ENCODE measurements around the gene GALNTL6. TPM values are rescaled to one million over a fixed set of nuclear protein-coding genes. Genes with fewer than 3 reads are reported as not detected.

The GALNTL6 gene
- total and polyA plus RNA-seq, 2 donors (not counting 3 experiments of a cell fraction or from before 2014, with no cell fraction given) = not detected

GRCh38 chr4:171954650-171955049 lies 141.4 kb downstream of the GALNTL6 start:
- BruUV-seq (replicated peaks) = no TSS peak
- intact Hi-C loops (cut with micrococcal nuclease) (no loop called here), dilution Hi-C loops (cut with MboI; ENCODE audit: extremely low pct_ligation_motif_present, low sequenced_read_pairs) (no loop called here)
- no peak overlapping the region for H2AFZ ChIP-seq (ENCODE audit: low read depth, low read length)
- H3K9ac ChIP-seq (replicated peaks; ENCODE audit: extremely low read depth, insufficient read depth, low read length) = no peak overlapping the region
- FAIRE-seq = no peak
- H4K20me1 ChIP-seq (replicated peaks; ENCODE audit: control insufficient read depth, extremely low read depth, insufficient read depth, low read length) = no peaks in the 10 kb centered on the region
- no peak for TF ChIP-seq JUN (IDR thresholded peaks at IDR 0.05; ENCODE audit: borderline replicate concordance, insufficient read depth, insufficient read length, low read depth)
- no peak for TF ChIP-seq EZH2 (IDR thresholded peaks at IDR 0.05; ENCODE audit: borderline replicate concordance, low read depth, low read length, severe bottlenecking)
- TF ChIP-seq GATA2 (IDR thresholded peaks at IDR 0.05; ENCODE audit: insufficient read depth, insufficient read length, low read depth, low read length) = no peak
- no peak for TF ChIP-seq POLR2AphosphoS5 (IDR thresholded peaks at IDR 0.05; ENCODE audit: insufficient read depth, low read depth, low read length)
- no peak for TF ChIP-seq MYC (IDR thresholded peaks at IDR 0.05; ENCODE audit: low read depth, low read length)
- H3K9me1 ChIP-seq (replicated peaks; ENCODE audit: control insufficient read depth, extremely low read depth, insufficient read depth, low read length) = no peaks in the 10 kb centered on the region
- POLR2A ChIA-PET = no interaction called here
- H3K27me3 ChIP-seq (ENCODE audit: control insufficient read depth in 2 of 2, insufficient read depth in 2 of 2, low read length in 2 of 2) = no peaks in the 10 kb centered on the region
- no peak for DNase-seq (ENCODE audit: low read depth, low spot score)
- no peaks in the 10 kb centered on the region for H3K79me2 ChIP-seq (ENCODE audit: control insufficient read depth, insufficient read depth, low read length)
- no peaks in the 10 kb centered on the region for H3K9me3 ChIP-seq (replicated peaks; ENCODE audit: control insufficient read depth, insufficient read depth, low read length)
- no peak overlapping the region for H3K4me3 ChIP-seq (replicated peaks in 1 of 3; ENCODE audit: insufficient read depth in 1 of 3, low read depth in 1 of 3, low read length in 3 of 3)
- CTCF ChIA-PET = no interaction called here
- no peaks in the 10 kb centered on the region for H3K4me1 ChIP-seq (ENCODE audit: control insufficient read depth, extremely low read depth, insufficient read depth, low read length)
- H3K27ac ChIP-seq (ENCODE audit: insufficient read depth, low read depth, low read length) = no peak overlapping the region
- no peaks in the 10 kb centered on the region for H3K36me3 ChIP-seq (ENCODE audit: control insufficient read depth in 2 of 2, extremely low read depth in 1 of 2, insufficient read depth in 2 of 2, low read length in 2 of 2)
- H3K4me2 ChIP-seq (ENCODE audit: insufficient read depth, low read length) = no peak overlapping the region

GRCh38 chr4:171956678-171957077 lies 143.5 kb downstream of the GALNTL6 start:
- BruUV-seq (replicated peaks) = no TSS peak
- ChIA-PET CTCF (no interaction called here), POLR2A (no interaction called here)
- FAIRE-seq (no peak), DNase-seq (ENCODE audit: low read depth, low spot score) (no peak)
- no peaks in the 10 kb centered on the region for H3K4me1 ChIP-seq (ENCODE audit: control insufficient read depth, extremely low read depth, insufficient read depth, low read length)
- H3K27me3 ChIP-seq (ENCODE audit: control insufficient read depth in 2 of 2, insufficient read depth in 2 of 2, low read length in 2 of 2) = no peaks in the 10 kb centered on the region
- no peaks in the 10 kb centered on the region for H3K36me3 ChIP-seq (ENCODE audit: control insufficient read depth in 2 of 2, extremely low read depth in 1 of 2, insufficient read depth in 2 of 2, low read length in 2 of 2)
- intact Hi-C loops (cut with micrococcal nuclease) (no loop called here), dilution Hi-C loops (cut with MboI; ENCODE audit: extremely low pct_ligation_motif_present, low sequenced_read_pairs) (no loop called here)
- no peak for TF ChIP-seq EZH2 (IDR thresholded peaks at IDR 0.05; ENCODE audit: borderline replicate concordance, low read depth, low read length, severe bottlenecking)
- TF ChIP-seq FOS (IDR thresholded peaks at IDR 0.05; ENCODE audit: borderline replicate concordance, insufficient read depth, low read length) = no peak
- TF ChIP-seq MYC (IDR thresholded peaks at IDR 0.05; ENCODE audit: low read depth, low read length) = no peak
- TF ChIP-seq POLR2AphosphoS5 (IDR thresholded peaks at IDR 0.05; ENCODE audit: insufficient read depth, low read depth, low read length) = no peak
- TF ChIP-seq MAX (IDR thresholded peaks at IDR 0.05; ENCODE audit: insufficient read depth, insufficient read length) = no peak
- no peak for TF ChIP-seq CTCF (IDR thresholded peaks at IDR 0.05; ENCODE audit: extremely low read depth in 1 of 2, insufficient read depth in 1 of 2, low read depth in 1 of 2, low read length in 2 of 2)
- no peak for TF ChIP-seq GATA2 (IDR thresholded peaks at IDR 0.05; ENCODE audit: insufficient read depth, insufficient read length, low read depth, low read length)
- no peak for TF ChIP-seq JUN (IDR thresholded peaks at IDR 0.05; ENCODE audit: borderline replicate concordance, insufficient read depth, insufficient read length, low read depth)
- TF ChIP-seq POLR2A (IDR thresholded peaks at IDR 0.05; ENCODE audit: low read depth, low read length) = no peak
- no peaks in the 10 kb centered on the region for H3K79me2 ChIP-seq (ENCODE audit: control insufficient read depth, insufficient read depth, low read length)
- no peaks in the 10 kb centered on the region for H3K9me3 ChIP-seq (replicated peaks; ENCODE audit: control insufficient read depth, insufficient read depth, low read length)
- no peak overlapping the region for H3K4me2 ChIP-seq (ENCODE audit: insufficient read depth, low read length)
- H3K9me1 ChIP-seq (replicated peaks; ENCODE audit: control insufficient read depth, extremely low read depth, insufficient read depth, low read length) = no peaks in the 10 kb centered on the region
- no peaks in the 10 kb centered on the region for H4K20me1 ChIP-seq (replicated peaks; ENCODE audit: control insufficient read depth, extremely low read depth, insufficient read depth, low read length)
- H3K9ac ChIP-seq (replicated peaks; ENCODE audit: extremely low read depth, insufficient read depth, low read length) = no peak overlapping the region
- no peak overlapping the region for H2AFZ ChIP-seq (ENCODE audit: low read depth, low read length)
- H3K4me3 ChIP-seq (replicated peaks in 1 of 3; ENCODE audit: insufficient read depth in 1 of 3, low read depth in 1 of 3, low read length in 3 of 3) = no peak overlapping the region
- no peak overlapping the region for H3K27ac ChIP-seq (ENCODE audit: insufficient read depth, low read depth, low read length)

All from endothelial cell of umbilical vein (primary cell).